Measurements from ENCODE around the gene DGKQ. TPM values are rescaled to one million over a fixed set of nuclear protein-coding genes. Genes with fewer than 3 reads are reported as not detected.

DGKQ gene
- total and polyA plus RNA-seq, 2 donors (not counting 3 experiments of a cell fraction or from before 2014, with no cell fraction given): 15.8 to 20.2 TPM

GRCh38 chr4:966266-967112, 6.9 kb downstream of the DGKQ start:
- POLR2A ChIA-PET: no interaction called here
- DNase-seq (ENCODE audit: low read depth, low spot score) (no peak), FAIRE-seq (no peak)
- Histone ChIP-seq H3K4me3 (replicated peaks in 1 of 3; ENCODE audit: insufficient read depth in 1 of 3, low read depth in 1 of 3, low read length in 3 of 3) (no peak overlapping the region), H3K4me1 (ENCODE audit: control insufficient read depth, extremely low read depth, insufficient read depth, low read length) (no peaks in the 10 kb centered on the region), H2AFZ (ENCODE audit: low read depth, low read length) (no peak overlapping the region), H3K79me2 (ENCODE audit: control insufficient read depth, insufficient read depth, low read length) (no peaks in the 10 kb centered on the region), H3K27me3 (ENCODE audit: control insufficient read depth in 2 of 2, insufficient read depth in 2 of 2, low read length in 2 of 2) (no peaks in the 10 kb centered on the region), H3K9me3 (replicated peaks; ENCODE audit: control insufficient read depth, insufficient read depth, low read length) (no peaks in the 10 kb centered on the region), H3K36me3 (ENCODE audit: control insufficient read depth in 2 of 2, extremely low read depth in 1 of 2, insufficient read depth in 2 of 2, low read length in 2 of 2) (peaks cover 0 to 24% of the 10 kb centered on the region in 2 experiments), H4K20me1 (replicated peaks; ENCODE audit: control insufficient read depth, extremely low read depth, insufficient read depth, low read length) (no peaks in the 10 kb centered on the region), H3K9me1 (replicated peaks; ENCODE audit: control insufficient read depth, extremely low read depth, insufficient read depth, low read length) (no peaks in the 10 kb centered on the region), H3K27ac (ENCODE audit: insufficient read depth, low read depth, low read length) (no peak overlapping the region), H3K4me2 (ENCODE audit: insufficient read depth, low read length) (no peak overlapping the region), H3K9ac (replicated peaks; ENCODE audit: extremely low read depth, insufficient read depth, low read length) (no peak overlapping the region)
- BruUV-seq (replicated peaks): no TSS peak
- intact Hi-C loops (cut with micrococcal nuclease) (no loop called here), dilution Hi-C loops (cut with MboI; ENCODE audit: extremely low pct_ligation_motif_present, low sequenced_read_pairs) (no loop called here)
- TF ChIP-seq MYC (IDR thresholded peaks at IDR 0.05; ENCODE audit: low read depth, low read length) (no peak), POLR2AphosphoS5 (IDR thresholded peaks at IDR 0.05; ENCODE audit: insufficient read depth, low read depth, low read length) (no peak), POLR2A (IDR thresholded peaks at IDR 0.05; ENCODE audit: low read depth, low read length) (no peak), FOS (IDR thresholded peaks at IDR 0.05; ENCODE audit: borderline replicate concordance, insufficient read depth, low read length) (no peak), CTCF (IDR thresholded peaks at IDR 0.05; ENCODE audit: extremely low read depth in 1 of 2, insufficient read depth in 1 of 2, low read depth in 1 of 2, low read length in 2 of 2) (no peak), GATA2 (IDR thresholded peaks at IDR 0.05; ENCODE audit: insufficient read depth, insufficient read length, low read depth, low read length) (no peak), JUN (IDR thresholded peaks at IDR 0.05; ENCODE audit: borderline replicate concordance, insufficient read depth, insufficient read length, low read depth) (no peak), EZH2 (IDR thresholded peaks at IDR 0.05; ENCODE audit: borderline replicate concordance, low read depth, low read length, severe bottlenecking) (no peak)
- CTCF ChIA-PET: no interaction called here

All from endothelial cell of umbilical vein (primary cell).